GM12878 (cell line): ENCODE data around the gene SP6. TPM values are rescaled to one million over a fixed set of nuclear protein-coding genes. Genes with fewer than 3 reads are reported as not detected.

Experiments used
- ATAC-seq: fragments of 200-7000 bp; cut with Tn5 transposase; 3 replicates; pipeline ENCODE4 v1.9.1; 2020; ENCODE audit warnings: mild to moderate bottlenecking, moderate library complexity
- BruUV-seq: library from RNA; stranded (reverse); fragments of 400-500 nt; replicated peaks from 2 replicates; lab custom pipeline; 2021; lab: Mats Ljungman, UMichigan
- CTCF ChIA-PET: fragments of 300-600 bp; sonication (Branson Sonifier 250); formaldehyde crosslinking; extraction: SDS; loops from one replicate; lab custom pipeline; 2021; ENCODE audit warnings: inconsistent platforms; lab: Yijun Ruan, JAX
- POLR2A ChIA-PET: fragments of 350-600 bp; formaldehyde crosslinking; extraction: SDS; loops from one replicate; lab custom pipeline; 2021; ENCODE audit warnings: inconsistent platforms; lab: Charles Lee
- RAD21 ChIA-PET: fragments of 300-600 bp; sonication (Branson Sonifier 250); formaldehyde crosslinking; loops from one replicate; lab custom pipeline; 2023; ENCODE audit warnings: antibody characterized with exemption; ENCODE audit not compliant: unreplicated experiment; lab: Charles Lee
- SMC1A ChIA-PET: fragments of 300-600 bp; sonication (Branson Sonifier 250); formaldehyde crosslinking; loops from one replicate; lab custom pipeline; 2023; ENCODE audit not compliant: unreplicated experiment, uncharacterized antibody; lab: Charles Lee
- DNase-seq: peaks from one replicate; pipeline ENCODE4 v3.0.0-alpha.2; 2011; ENCODE audit warnings: low read depth, low spot score
- FAIRE-seq: peaks from 3 replicates; lab custom pipeline; 2011; peaks lifted over from hg19 to GRCh38; lab: Jason Lieb, UNC
- H2AFZ ChIP-seq: 2 replicates; pipeline ENCODE4 v1.6.0; 2011; ENCODE audit warnings: low read depth, low read length, control low read depth; ENCODE audit not compliant: control insufficient read depth
- H3K27ac ChIP-seq: 2 replicates; pipeline ENCODE4 v1.5.1; 2011; ENCODE audit warnings: control low read depth; ENCODE audit not compliant: control insufficient read depth, insufficient read depth
- H3K27me3 ChIP-seq, 2 experiments: replicated peaks in 1 of 2; 2 replicates each; pipeline versions ENCODE4 v1.6.0 to v1.6.1; 2011; ENCODE audit warnings: low read length in 1 of 2; ENCODE audit not compliant: control insufficient read depth in 2 of 2, insufficient read depth in 2 of 2
- H3K36me3 ChIP-seq, 2 experiments: 2 replicates each; pipeline ENCODE4 v1.5.1; 2011; ENCODE audit warnings: low read length in 1 of 2; ENCODE audit not compliant: control insufficient read depth in 2 of 2, insufficient read depth in 2 of 2
- H3K4me1 ChIP-seq: 2 replicates; pipeline ENCODE4 v1.6.1; 2011; ENCODE audit warnings: mild to moderate bottlenecking, low read length, moderate library complexity, mixed read lengths; ENCODE audit not compliant: control insufficient read depth, insufficient read depth
- H3K4me2 ChIP-seq: 2 replicates; pipeline ENCODE4 v1.6.0; 2011; ENCODE audit warnings: control low read depth; ENCODE audit not compliant: control insufficient read depth, insufficient read depth
- H3K4me3 ChIP-seq: fragments of 200-600 bp; sonication (generic); 2 replicates; pipeline ENCODE4 v1.5.1; 2016
- H3K79me2 ChIP-seq: 2 replicates; pipeline ENCODE4 v1.6.0; 2011; ENCODE audit warnings: low read length; ENCODE audit not compliant: control insufficient read depth, insufficient read depth
- H3K9ac ChIP-seq: 2 replicates; pipeline ENCODE4 v1.8.0; 2011; ENCODE audit warnings: low read length, control low read depth, mixed read lengths; ENCODE audit not compliant: control insufficient read depth, insufficient read depth
- H3K9me3 ChIP-seq: replicated peaks from 3 replicates; pipeline ENCODE4 v1.5.1; 2011; ENCODE audit warnings: mild to moderate bottlenecking, low read length; ENCODE audit not compliant: control insufficient read depth, insufficient read depth
- H4K20me1 ChIP-seq: 2 replicates; pipeline ENCODE4 v1.6.0; 2011; ENCODE audit not compliant: control insufficient read depth, insufficient read depth
- BCL11A ChIP-seq: IDR thresholded peaks from 2 replicates; pipeline ENCODE4 v1.6.1; 2011; ENCODE audit warnings: low read depth, low read length
- CBX3 ChIP-seq: fragments of 200-600 bp; sonication (generic); IDR thresholded peaks from 2 replicates; pipeline ENCODE4 v1.6.1; 2016; ENCODE audit warnings: low read depth, borderline replicate concordance
- E2F8 ChIP-seq: fragments of 450-650 bp; IDR thresholded peaks from 2 replicates; pipeline ENCODE4 v1.6.1; 2018; ENCODE audit warnings: mild to moderate bottlenecking, low read depth, moderate library complexity; ENCODE audit not compliant: partially characterized antibody
- EGR1 ChIP-seq, 2 experiments: IDR thresholded peaks; 1 replicate in 1 of 2; 2 replicates in 1 of 2; pipeline ENCODE4 v1.6.1; 2011 to 2012; ENCODE audit warnings: low read depth in 2 of 2, low read length in 2 of 2, borderline replicate concordance in 1 of 2, mild to moderate bottlenecking in 1 of 2, moderate library complexity in 1 of 2
- EZH2 ChIP-seq: IDR thresholded peaks from 2 replicates; pipeline ENCODE4 v1.6.1; 2012; ENCODE audit warnings: low read depth, mild to moderate bottlenecking, control low read depth, inconsistent platforms, low read length, borderline replicate concordance; ENCODE audit not compliant: control insufficient read depth
- HDAC2 ChIP-seq: fragments of 200-600 bp; sonication (generic); IDR thresholded peaks from 2 replicates; pipeline ENCODE4 v1.6.1; 2017
- MTA2 ChIP-seq: fragments of 450-650 bp; IDR thresholded peaks from 2 replicates; pipeline ENCODE4 v1.6.1; 2016; ENCODE audit warnings: low read depth, mild to moderate bottlenecking, moderate library complexity
- MXI1 ChIP-seq: fragments of 150-350 bp; IDR thresholded peaks from 2 replicates; pipeline ENCODE4 v1.6.1; 2011; ENCODE audit warnings: low read depth, mild to moderate bottlenecking, inconsistent platforms, low read length, improper control_type of control experiment
- MYC ChIP-seq: IDR thresholded peaks from 2 replicates; pipeline ENCODE4 v1.6.1; 2011; ENCODE audit warnings: mild to moderate bottlenecking, low read length, moderate library complexity, inconsistent platforms; ENCODE audit not compliant: insufficient read depth, insufficient replicate concordance, insufficient read length, severe bottlenecking
- NR2C1 ChIP-seq: fragments of 450-650 bp; IDR thresholded peaks from 2 replicates; pipeline ENCODE4 v1.6.1; 2017; ENCODE audit warnings: antibody characterized with exemption, mild to moderate bottlenecking, moderate library complexity
- PBX3 ChIP-seq: IDR thresholded peaks from 2 replicates; pipeline ENCODE4 v1.6.1; 2011; ENCODE audit warnings: mild to moderate bottlenecking, low read depth, low read length, moderate library complexity; ENCODE audit not compliant: insufficient replicate concordance
- POLR2A ChIP-seq: IDR thresholded peaks from 2 replicates; pipeline ENCODE4 v1.6.1; 2011; ENCODE audit warnings: low read depth, mild to moderate bottlenecking, low read length
- RAD51 ChIP-seq: fragments of 450-650 bp; IDR thresholded peaks from 2 replicates; pipeline ENCODE4 v1.6.1; 2016; ENCODE audit warnings: moderate library complexity, mild to moderate bottlenecking, inconsistent platforms
- RB1 ChIP-seq: fragments of 450-650 bp; formaldehyde crosslinking; IDR thresholded peaks from 2 replicates; pipeline ENCODE4 v1.6.1; 2017; ENCODE audit warnings: mild to moderate bottlenecking, borderline replicate concordance
- SRF ChIP-seq, 2 experiments: IDR thresholded peaks; 2 replicates each; pipeline ENCODE4 v1.6.1; 2011; ENCODE audit warnings: low read depth in 2 of 2, low read length in 2 of 2, mild to moderate bottlenecking in 1 of 2, moderate library complexity in 1 of 2
- TCF12 ChIP-seq: IDR thresholded peaks from 2 replicates; pipeline ENCODE4 v1.6.1; 2011; ENCODE audit warnings: low read depth, mild to moderate bottlenecking, low read length
- ZBED1 ChIP-seq: IDR thresholded peaks from 2 replicates; pipeline ENCODE4 v1.6.1; 2016; ENCODE audit warnings: borderline replicate concordance
- WGBS: methylation state at CpG from one replicate; pipeline ENCODE4 v1.1.6; 2016; ENCODE audit warnings: low lambda C conversion rate; ENCODE audit not compliant: insufficient replicate concordance, insufficient coverage; ENCODE audit errors: missing lambda C conversion rate; 5-methylcytosine and 5-hydroxymethylcytosine counted together
- in situ Hi-C: fragments of 300-500 bp; cut with MboI; formaldehyde crosslinking; loops from 9 replicates; pipeline ENCODE4 v1.14.3; 2018; ENCODE audit warnings: mixed read lengths
- intact Hi-C: fragments of 100-400 bp; cut with micrococcal nuclease; formaldehyde crosslinking; loops from one replicate; pipeline ENCODE4 v1.14.2; 2022; ENCODE audit not compliant: unreplicated experiment
- polyA plus RNA-seq, 11 experiments: library from polyadenylated mRNA; depleted of rRNA in 4 of 11; unstranded in 6 of 11; stranded (reverse) in 5 of 11; fragments of >200 nt; fragmentation: Nextera tagmentation in 4 of 11; fragmentation: Illumina TruSeq in 1 of 11; extraction: Ambion mirVana in 4 of 11; extraction: Trizol in 1 of 11; gene quantifications; 1 replicate in 1 of 11; 2 replicates in 10 of 11; pipeline versions ENCODE4 v1.2.1 to v1.2.3, GENCODE V29; 2011 to 2016; ENCODE audit warnings: inconsistent platforms in 2 of 11, missing spikeins in 2 of 11, low read depth in 1 of 11
- total RNA-seq, 4 experiments: library from RNA; depleted of rRNA in 3 of 4; stranded (reverse); fragments of >200 nt in 3 of 4; fragmentation: Illumina TruSeq in 1 of 4; extraction: Trizol in 1 of 4; gene quantifications; 2 replicates each; pipeline versions ENCODE4 v1.2.1 to v1.2.3, GENCODE V29; 2013 to 2021
- TF ChIP-seq, protein P1 (sequence below): fragments of 450-650 bp; IDR thresholded peaks from 2 replicates; pipeline ENCODE4 v1.6.1; 2016; ENCODE audit warnings: mild to moderate bottlenecking

Gene SP6
- total and polyA plus RNA-seq, 10 of the 15 experiments (the other 5 are each of a cell fraction or from before 2014, with no cell fraction given), result 0.05 to 0.15 (median 0.06) TPM; not detected in 7

DNA sequence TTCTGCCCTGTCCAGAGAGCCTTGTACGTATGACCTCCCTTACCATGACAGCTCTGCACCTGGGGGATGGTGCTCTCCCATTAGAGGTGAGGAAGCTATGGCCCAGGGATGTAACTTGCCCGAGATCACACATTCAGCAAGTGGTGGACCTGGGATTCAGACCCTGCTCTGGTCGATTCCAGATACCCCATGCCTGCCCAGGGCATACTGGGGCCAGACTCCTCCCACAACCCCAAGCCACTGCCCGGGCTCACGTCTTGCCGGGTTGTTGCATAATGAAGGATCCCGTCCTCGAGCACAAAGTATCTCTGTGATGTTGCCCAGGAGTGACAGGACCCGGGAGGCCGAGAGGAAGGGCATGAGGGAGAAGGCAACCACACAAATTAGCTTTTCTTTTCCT lies 31.5 kb downstream of the SP6 start:
- BruUV-seq, result no TSS peak
- H2AFZ ChIP-seq, result no peak overlapping the region
- intact Hi-C loops (no loop called here), in situ Hi-C loops (no loop called here)
- no peak overlapping the region for H3K9ac ChIP-seq
- RAD21 ChIA-PET, result no interaction called here
- H3K27ac ChIP-seq, result no peak overlapping the region
- no peak for ATAC-seq
- no peak for FAIRE-seq
- no peak for TF ChIP-seq NR2C1
- no peak for TF ChIP-seq MXI1
- TF ChIP-seq RAD51, result no peak
- no peak for TF ChIP-seq MTA2
- no peak for TF ChIP-seq SRF (IDR thresholded peaks at IDR 0.05; ENCODE audit: low read depth in 2 of 2, low read length in 2 of 2)
- TF ChIP-seq MYC, result no peak
- no peak for TF ChIP-seq TCF12
- no peak for TF ChIP-seq BCL11A
- no peak for TF ChIP-seq ZBED1
- TF ChIP-seq CBX3, result no peak
- no peak for TF ChIP-seq EZH2
- TF ChIP-seq, protein P1, sequence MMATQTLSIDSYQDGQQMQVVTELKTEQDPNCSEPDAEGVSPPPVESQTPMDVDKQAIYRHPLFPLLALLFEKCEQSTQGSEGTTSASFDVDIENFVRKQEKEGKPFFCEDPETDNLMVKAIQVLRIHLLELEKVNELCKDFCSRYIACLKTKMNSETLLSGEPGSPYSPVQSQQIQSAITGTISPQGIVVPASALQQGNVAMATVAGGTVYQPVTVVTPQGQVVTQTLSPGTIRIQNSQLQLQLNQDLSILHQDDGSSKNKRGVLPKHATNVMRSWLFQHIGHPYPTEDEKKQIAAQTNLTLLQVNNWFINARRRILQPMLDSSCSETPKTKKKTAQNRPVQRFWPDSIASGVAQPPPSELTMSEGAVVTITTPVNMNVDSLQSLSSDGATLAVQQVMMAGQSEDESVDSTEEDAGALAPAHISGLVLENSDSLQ, result no peak
- no peak for TF ChIP-seq EGR1 (IDR thresholded peaks at IDR 0.05; ENCODE audit: borderline replicate concordance in 1 of 2, low read depth in 2 of 2, low read length in 2 of 2)
- TF ChIP-seq HDAC2, result no peak
- TF ChIP-seq E2F8, result no peak
- no peak for TF ChIP-seq POLR2A
- no peak for TF ChIP-seq RB1
- no peak for TF ChIP-seq PBX3
- H3K4me2 ChIP-seq, result no peak overlapping the region
- WGBS, result 93% methylated on average over 10 of the region's 10 CpGs
- peaks cover 5 to 20% of the 10 kb centered on the region in 2 experiments; a peak in 3 of 4 replicates for H3K36me3 ChIP-seq
- SMC1A ChIA-PET, result no interaction called here
- DNase-seq, result no peak
- CTCF ChIA-PET, result no interaction called here
- peaks cover 7% of the 10 kb centered on the region; the same call in 1 of the 2 replicates for H3K79me2 ChIP-seq
- H3K9me3 ChIP-seq, result no peaks in the 10 kb centered on the region
- H3K27me3 ChIP-seq, result no peaks in the 10 kb centered on the region
- H3K4me3 ChIP-seq, result no peak overlapping the region
- no peaks in the 10 kb centered on the region for H4K20me1 ChIP-seq
- POLR2A ChIA-PET, result no interaction called here
- peaks cover 10% of the 10 kb centered on the region for H3K4me1 ChIP-seq
